ENCODE measurements around the gene ZNF491.

DNA sequence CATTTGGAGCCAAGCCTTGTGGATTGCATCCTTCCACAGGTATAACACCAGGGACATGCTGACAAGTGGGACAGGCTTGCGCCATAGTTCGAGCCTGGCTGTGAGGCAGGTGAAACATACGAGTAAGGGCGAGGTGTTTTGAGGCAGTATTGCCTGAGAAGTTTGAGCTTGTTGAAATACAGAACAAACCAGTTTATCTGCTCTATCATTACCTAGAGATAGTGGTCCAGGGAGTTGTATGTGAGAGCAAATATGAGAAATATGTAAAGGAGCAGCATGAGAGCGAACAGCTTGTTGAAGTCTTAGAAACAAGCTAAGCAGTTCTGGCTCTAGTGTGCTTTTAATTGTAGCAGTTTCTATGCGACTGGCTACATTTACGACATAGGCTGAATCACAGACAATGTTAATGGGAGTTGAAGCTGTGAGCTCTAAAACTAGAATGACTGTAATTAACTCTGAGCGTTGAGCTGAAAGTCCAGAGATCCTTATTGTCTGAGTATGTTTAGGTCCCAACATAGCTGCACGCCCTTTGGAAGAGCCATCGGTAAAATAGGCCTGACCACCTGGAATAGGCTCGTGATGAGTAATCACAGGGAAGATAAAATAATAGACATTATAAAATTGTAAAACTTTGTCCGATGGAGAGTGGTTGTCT, 58.4 kb downstream of the ZNF491 start:
- no peak for TF ChIP-seq ZNF449 (tag by site-specific recombination; IDR thresholded peaks at IDR 0.05)
- no peak for TF ChIP-seq TCF7L2 (IDR thresholded peaks at IDR 0.05; ENCODE audit: borderline replicate concordance, low read depth, low read length)
- TF ChIP-seq SP2 (tag by site-specific recombination; IDR thresholded peaks at IDR 0.05) = no peak
- TF ChIP-seq, protein P1, sequence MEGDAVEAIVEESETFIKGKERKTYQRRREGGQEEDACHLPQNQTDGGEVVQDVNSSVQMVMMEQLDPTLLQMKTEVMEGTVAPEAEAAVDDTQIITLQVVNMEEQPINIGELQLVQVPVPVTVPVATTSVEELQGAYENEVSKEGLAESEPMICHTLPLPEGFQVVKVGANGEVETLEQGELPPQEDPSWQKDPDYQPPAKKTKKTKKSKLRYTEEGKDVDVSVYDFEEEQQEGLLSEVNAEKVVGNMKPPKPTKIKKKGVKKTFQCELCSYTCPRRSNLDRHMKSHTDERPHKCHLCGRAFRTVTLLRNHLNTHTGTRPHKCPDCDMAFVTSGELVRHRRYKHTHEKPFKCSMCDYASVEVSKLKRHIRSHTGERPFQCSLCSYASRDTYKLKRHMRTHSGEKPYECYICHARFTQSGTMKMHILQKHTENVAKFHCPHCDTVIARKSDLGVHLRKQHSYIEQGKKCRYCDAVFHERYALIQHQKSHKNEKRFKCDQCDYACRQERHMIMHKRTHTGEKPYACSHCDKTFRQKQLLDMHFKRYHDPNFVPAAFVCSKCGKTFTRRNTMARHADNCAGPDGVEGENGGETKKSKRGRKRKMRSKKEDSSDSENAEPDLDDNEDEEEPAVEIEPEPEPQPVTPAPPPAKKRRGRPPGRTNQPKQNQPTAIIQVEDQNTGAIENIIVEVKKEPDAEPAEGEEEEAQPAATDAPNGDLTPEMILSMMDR (tag by site-specific recombination; IDR thresholded peaks at IDR 0.05) = no peak
- TF ChIP-seq OSR2 (tag by site-specific recombination; IDR thresholded peaks at IDR 0.05) = no peak
